ENCODE data around the gene PAM16.
"Not testable (repeated sequence)": the region's sequence is repeated elsewhere in the genome, so short reads cannot be mapped to it uniquely, and the experiment has no call there.

Gene PAM16

GRCh38 chr16:4350365-4350786, 745 bp downstream of the PAM16 start:
- no peaks in the 10 kb centered on the region for H3K27me3 ChIP-seq (ENCODE audit: control insufficient read depth, insufficient read depth, low read length)
- peak overlapping the region; percentile 61 for H3K27ac ChIP-seq (ENCODE audit: low read depth, low read length)
- H3K9ac ChIP-seq (ENCODE audit: low read length), result peak overlapping the region; percentile 82
- H3K4me3 ChIP-seq (ENCODE audit: low read length), result peak overlapping the region; percentile 98
- H3K36me3 ChIP-seq (ENCODE audit: control insufficient read depth, insufficient read depth, low read length), result no peaks in the 10 kb centered on the region
- peaks cover 2% of the 10 kb centered on the region for H3K4me1 ChIP-seq (ENCODE audit: control insufficient read depth, insufficient read depth, low read length)

- Histone ChIP-seq H3K4me1 (ENCODE audit: control insufficient read depth, insufficient read depth, low read length) (peaks cover 2% of the 10 kb centered on the region), H3K4me3 (ENCODE audit: low read length) (no peak overlapping the region), H3K9ac (ENCODE audit: low read length) (no peak overlapping the region), H3K27me3 (ENCODE audit: control insufficient read depth, insufficient read depth, low read length) (no peaks in the 10 kb centered on the region), H3K36me3 (ENCODE audit: control insufficient read depth, insufficient read depth, low read length) (no peaks in the 10 kb centered on the region), H3K27ac (ENCODE audit: low read depth, low read length) (no peak overlapping the region)
Observed at GRCh38 chr16:4349332-4349731, 1.8 kb downstream of the PAM16 start.

DNA sequence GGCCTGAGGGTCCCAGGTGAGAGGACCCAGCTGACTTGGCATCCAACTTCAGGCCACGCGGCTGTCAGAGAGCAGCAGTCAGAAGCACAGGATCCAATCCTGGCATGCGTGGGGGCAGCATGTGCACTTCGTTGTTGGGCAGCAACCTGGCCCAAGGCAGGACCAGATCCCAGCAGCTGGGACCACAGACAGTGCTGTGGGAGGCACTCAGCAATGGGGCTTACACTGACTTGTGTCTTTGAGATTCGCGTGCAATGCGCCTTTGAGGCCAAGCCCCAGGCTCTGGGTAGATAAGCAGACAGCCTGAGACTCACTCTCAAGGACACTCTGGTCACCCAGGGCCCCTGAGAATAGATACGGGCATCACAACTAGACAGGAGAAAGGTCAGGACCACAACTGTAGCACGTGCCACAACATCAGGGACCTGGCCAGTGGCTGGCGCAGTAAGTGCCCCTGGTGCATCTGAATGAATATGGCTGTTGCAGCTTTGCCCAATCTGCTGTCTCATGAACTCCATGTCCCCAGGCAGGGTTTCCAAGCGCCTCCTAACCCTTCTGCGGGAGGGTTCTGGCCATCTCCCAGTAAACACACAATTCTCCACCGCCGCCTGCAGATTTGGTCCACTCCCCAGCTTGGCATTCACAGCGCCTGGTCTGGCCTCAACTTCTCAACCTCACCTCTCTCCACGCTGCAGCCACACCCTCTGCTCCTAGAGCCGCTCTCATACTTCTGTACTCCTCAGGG, 3.2 kb downstream of the PAM16 start:
- Histone ChIP-seq H3K27ac (ENCODE audit: low read depth, low read length) (no peak overlapping the region), H3K9ac (ENCODE audit: low read length) (no peak overlapping the region), H3K36me3 (ENCODE audit: control insufficient read depth, insufficient read depth, low read length) (no peaks in the 10 kb centered on the region), H3K4me3 (ENCODE audit: low read length) (no peak overlapping the region), H3K27me3 (ENCODE audit: control insufficient read depth, insufficient read depth, low read length) (no peaks in the 10 kb centered on the region), H3K4me1 (ENCODE audit: control insufficient read depth, insufficient read depth, low read length) (peaks cover 2% of the 10 kb centered on the region)

GRCh38 chr16:4347010-4347409, 4.1 kb downstream of the PAM16 start:
- Histone ChIP-seq H3K4me1 (ENCODE audit: control insufficient read depth, insufficient read depth, low read length) (peaks cover 2% of the 10 kb centered on the region), H3K4me3 (ENCODE audit: low read length) (no peak overlapping the region), H3K27ac (ENCODE audit: low read depth, low read length) (no peak overlapping the region)

GRCh38 chr16:4345836-4346781, 5.0 kb downstream of the PAM16 start:
- H3K4me3 ChIP-seq (ENCODE audit: low read length), result no peak overlapping the region

More at GRCh38 chr16:4347010-4347409, 4.1 kb downstream of the PAM16 start:
- Histone ChIP-seq H3K27me3 (ENCODE audit: control insufficient read depth, insufficient read depth, low read length) (no peaks in the 10 kb centered on the region), H3K9ac (ENCODE audit: low read length) (no peak overlapping the region), H3K36me3 (ENCODE audit: control insufficient read depth, insufficient read depth, low read length) (no peaks in the 10 kb centered on the region)

DNA sequence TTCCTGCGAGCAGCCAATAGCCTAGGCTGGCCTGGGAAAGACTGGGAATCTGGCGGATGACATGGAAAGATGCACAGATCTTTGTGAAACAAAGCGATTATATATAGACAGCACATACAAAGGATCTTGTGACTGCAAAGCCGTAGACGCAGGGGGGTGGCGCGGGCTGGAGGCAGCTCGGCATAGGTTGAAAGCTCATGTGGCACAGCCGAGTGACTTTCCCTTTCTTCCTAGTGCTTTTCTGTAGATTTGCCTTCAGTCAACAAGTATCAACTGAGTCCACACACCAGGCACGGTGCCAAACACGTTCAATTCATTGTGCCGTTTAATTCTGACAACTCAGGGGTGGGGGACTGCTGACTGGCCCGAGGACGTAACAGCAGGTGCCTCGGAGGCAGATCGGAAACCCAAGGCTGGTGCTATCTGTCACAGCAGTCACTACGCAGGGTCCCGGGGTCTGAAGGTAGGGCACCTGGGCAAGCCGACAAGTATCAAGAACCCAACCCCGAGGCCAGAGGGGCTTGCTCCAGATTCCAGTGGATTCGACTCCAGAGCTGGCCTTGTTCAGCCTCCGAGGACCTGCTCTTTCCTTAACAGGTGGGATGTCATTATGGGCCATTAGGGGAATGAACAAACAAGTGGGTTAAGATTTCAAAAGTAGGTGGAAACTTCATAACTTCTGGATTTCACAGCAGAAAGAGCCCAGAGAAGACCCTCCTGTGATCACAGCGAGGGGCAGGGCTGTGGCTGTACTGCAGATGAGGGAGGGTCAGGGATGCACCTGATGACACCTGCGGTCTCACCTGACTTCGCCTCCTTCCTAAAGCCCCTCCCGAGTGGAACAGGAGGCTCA, 5.9 kb downstream of the PAM16 start:
- Histone ChIP-seq H3K27ac (ENCODE audit: low read depth, low read length) (no peak overlapping the region), H3K4me1 (ENCODE audit: control insufficient read depth, insufficient read depth, low read length) (no peaks in the 10 kb centered on the region), H3K27me3 (ENCODE audit: control insufficient read depth, insufficient read depth, low read length) (no peaks in the 10 kb centered on the region), H3K9ac (ENCODE audit: low read length) (no peak overlapping the region), H3K4me3 (ENCODE audit: low read length) (no peak overlapping the region), H3K36me3 (ENCODE audit: control insufficient read depth, insufficient read depth, low read length) (no peaks in the 10 kb centered on the region)

More at GRCh38 chr16:4345836-4346781, 5.0 kb downstream of the PAM16 start:
- Histone ChIP-seq H3K9ac (ENCODE audit: low read length) (no peak overlapping the region), H3K27ac (ENCODE audit: low read depth, low read length) (no peak overlapping the region), H3K27me3 (ENCODE audit: control insufficient read depth, insufficient read depth, low read length) (no peaks in the 10 kb centered on the region), H3K36me3 (ENCODE audit: control insufficient read depth, insufficient read depth, low read length) (no peaks in the 10 kb centered on the region), H3K4me1 (ENCODE audit: control insufficient read depth, insufficient read depth, low read length) (peaks cover 2% of the 10 kb centered on the region)

DNA sequence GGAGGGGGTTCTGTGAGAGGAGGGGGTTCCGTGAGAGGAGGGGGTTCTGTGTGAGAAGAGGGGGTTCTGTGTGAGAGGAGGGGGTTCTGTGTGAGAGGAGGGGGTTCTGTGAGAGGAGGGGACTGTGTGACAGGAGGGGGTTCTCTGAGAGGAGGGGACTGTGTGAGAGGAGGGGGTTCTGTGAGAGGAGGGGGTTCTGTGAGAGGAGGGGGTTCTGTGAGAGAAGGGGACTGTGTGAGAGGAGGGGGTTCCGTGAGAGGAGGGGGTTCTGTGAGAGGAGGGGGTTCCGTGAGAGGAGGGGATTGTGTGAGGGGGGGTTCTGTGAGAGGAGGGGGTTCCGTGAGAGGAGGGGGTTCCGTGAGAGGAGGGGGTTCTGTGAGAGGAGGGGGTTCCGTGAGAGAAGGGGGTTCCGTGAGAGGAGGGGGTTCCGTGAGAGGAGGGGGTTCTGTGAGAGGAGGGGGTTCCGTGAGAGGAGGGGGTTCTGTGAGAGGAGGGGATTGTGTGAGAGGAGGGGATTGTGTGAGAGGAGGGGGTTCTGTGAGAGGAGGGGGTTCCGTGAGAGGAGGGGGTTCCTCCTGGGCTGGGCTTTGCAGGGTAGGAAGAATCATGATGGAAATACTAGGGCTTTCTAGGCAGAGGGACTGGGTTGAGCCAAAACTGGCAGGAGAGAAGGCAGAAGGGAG, 6.7 kb downstream of the PAM16 start:
- not testable (repeated sequence) for H3K27me3 ChIP-seq (ENCODE audit: control insufficient read depth, insufficient read depth, low read length); H3K9ac ChIP-seq (ENCODE audit: low read length); H3K36me3 ChIP-seq (ENCODE audit: control insufficient read depth, insufficient read depth, low read length); H3K4me3 ChIP-seq (ENCODE audit: low read length); H3K4me1 ChIP-seq (ENCODE audit: control insufficient read depth, insufficient read depth, low read length); H3K27ac ChIP-seq (ENCODE audit: low read depth, low read length)

- Histone ChIP-seq H3K4me3 (ENCODE audit: low read length) (no peak overlapping the region), H3K4me1 (ENCODE audit: control insufficient read depth, insufficient read depth, low read length) (no peaks in the 10 kb centered on the region), H3K36me3 (ENCODE audit: control insufficient read depth, insufficient read depth, low read length) (no peaks in the 10 kb centered on the region), H3K27ac (ENCODE audit: low read depth, low read length) (no peak overlapping the region), H3K27me3 (ENCODE audit: control insufficient read depth, insufficient read depth, low read length) (no peaks in the 10 kb centered on the region), H3K9ac (ENCODE audit: low read length) (no peak overlapping the region)
Observed at GRCh38 chr16:4342866-4343744, 8.0 kb downstream of the PAM16 start.

GRCh38 chr16:4341250-4341649, 9.9 kb downstream of the PAM16 start:
- H3K9ac ChIP-seq (ENCODE audit: low read length), result no peak overlapping the region
- no peaks in the 10 kb centered on the region for H3K36me3 ChIP-seq (ENCODE audit: control insufficient read depth, insufficient read depth, low read length)
- H3K27me3 ChIP-seq (ENCODE audit: control insufficient read depth, insufficient read depth, low read length), result no peaks in the 10 kb centered on the region
- no peaks in the 10 kb centered on the region for H3K4me1 ChIP-seq (ENCODE audit: control insufficient read depth, insufficient read depth, low read length)
- H3K27ac ChIP-seq (ENCODE audit: low read depth, low read length), result no peak overlapping the region
- no peak overlapping the region for H3K4me3 ChIP-seq (ENCODE audit: low read length)

- H3K27ac ChIP-seq (ENCODE audit: low read depth, low read length), result no peak overlapping the region
- peaks cover 4% of the 10 kb centered on the region for H3K36me3 ChIP-seq (ENCODE audit: control insufficient read depth, insufficient read depth, low read length)
- no peaks in the 10 kb centered on the region for H3K4me1 ChIP-seq (ENCODE audit: control insufficient read depth, insufficient read depth, low read length)
- H3K27me3 ChIP-seq (ENCODE audit: control insufficient read depth, insufficient read depth, low read length), result no peaks in the 10 kb centered on the region
- no peak overlapping the region for H3K4me3 ChIP-seq (ENCODE audit: low read length)
- H3K9ac ChIP-seq (ENCODE audit: low read length), result no peak overlapping the region
Observed at GRCh38 chr16:4340443-4340842, 10.7 kb downstream of the PAM16 start.

DNA sequence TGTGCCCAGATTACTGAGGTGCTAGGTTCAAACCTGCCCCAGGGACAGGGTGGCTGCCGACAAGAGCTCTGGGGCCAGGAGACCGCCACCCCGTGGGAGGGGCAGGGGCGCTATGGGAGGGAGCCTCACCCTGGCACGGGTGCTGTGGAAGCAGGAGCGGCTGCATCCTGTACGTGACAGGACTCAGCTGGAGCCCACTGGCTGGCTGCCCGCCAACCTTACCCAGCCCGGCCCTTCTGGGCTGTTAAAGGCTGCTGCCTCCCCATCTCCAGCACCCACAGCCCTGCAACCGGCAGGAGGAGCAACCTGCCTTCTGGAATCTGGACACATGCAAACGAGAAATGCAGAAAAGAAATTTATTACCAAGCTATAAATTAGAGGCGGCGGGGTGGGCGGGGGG, 11.2 kb downstream of the PAM16 start:
- Histone ChIP-seq H3K4me1 (ENCODE audit: control insufficient read depth, insufficient read depth, low read length) (no peaks in the 10 kb centered on the region), H3K4me3 (ENCODE audit: low read length) (no peak overlapping the region), H3K27ac (ENCODE audit: low read depth, low read length) (no peak overlapping the region), H3K36me3 (ENCODE audit: control insufficient read depth, insufficient read depth, low read length) (peaks cover 6% of the 10 kb centered on the region), H3K9ac (ENCODE audit: low read length) (no peak overlapping the region), H3K27me3 (ENCODE audit: control insufficient read depth, insufficient read depth, low read length) (no peaks in the 10 kb centered on the region)

Data from rectal smooth muscle tissue (tissue), 1 donor.